Tibial nerve (tissue), 4 donors: ENCODE measurements around the gene ELOVL6. TPM values are rescaled to one million over a fixed set of nuclear protein-coding genes. Genes with fewer than 3 reads are reported as not detected.

Experiments used
- DNase-seq, 2 donors: peaks; one replicate each; pipeline ENCODE4 v3.0.0-alpha.2; 2019; ENCODE audit warnings: low spot score in 2 of 2
- H3K27ac ChIP-seq, 4 donors: fragments of 200-600 bp; sonication (generic) in 3 of 4; one replicate each; pipeline ENCODE4 v1.5.1; 2017 to 2019; ENCODE audit warnings: mild to moderate bottlenecking in 1 of 4
- H3K27me3 ChIP-seq, 2 donors: fragments of 200-600 bp; sonication (generic) in 1 of 2; one replicate each; pipeline versions ENCODE4 v1.5.1 to v1.6.0; 2017 to 2019
- H3K36me3 ChIP-seq, 3 donors: fragments of 200-600 bp; sonication (generic); one replicate each; pipeline ENCODE4 v1.5.1; 2018 to 2019
- H3K4me1 ChIP-seq, 4 donors: fragments of 200-600 bp; sonication (generic) in 3 of 4; one replicate each; pipeline ENCODE4 v1.5.1; 2017 to 2019
- H3K4me3 ChIP-seq, 4 donors: fragments of 200-600 bp; sonication (generic) in 3 of 4; one replicate each; pipeline ENCODE4 v1.5.1; 2017 to 2019; ENCODE audit warnings: mild to moderate bottlenecking in 1 of 4, moderate library complexity in 1 of 4
- H3K9me3 ChIP-seq, 4 donors: fragments of 200-600 bp; sonication (generic) in 3 of 4; one replicate each; pipeline ENCODE4 v1.5.1; 2017 to 2019
- CTCF ChIP-seq, 5 experiments: fragments of 200-600 bp in 3 of 5; fragments of 450-650 bp in 2 of 5; sonication (generic) in 3 of 5; IDR thresholded peaks; one replicate each; pipeline ENCODE4 v1.5.1; 2016 to 2019; ENCODE audit warnings: antibody characterized with exemption in 5 of 5, mild to moderate bottlenecking in 3 of 5, moderate library complexity in 2 of 5
- EP300 ChIP-seq, 2 donors: sonication (generic); formaldehyde crosslinking; IDR thresholded peaks; one replicate each; pipeline ENCODE4 v1.6.1; 2017; ENCODE audit warnings: antibody characterized with exemption in 2 of 2, mild to moderate bottlenecking in 1 of 2
- POLR2A ChIP-seq, 2 donors: fragments of 450-650 bp; IDR thresholded peaks; one replicate each; pipeline ENCODE4 v1.6.1; 2017; ENCODE audit warnings: antibody characterized with exemption in 2 of 2, mild to moderate bottlenecking in 2 of 2, moderate library complexity in 2 of 2
- WGBS, 2 donors: methylation state at CpG; one replicate each; pipeline ENCODE4 v1.1.5; 2018; 5-methylcytosine and 5-hydroxymethylcytosine counted together
- total RNA-seq, 4 donors: library from RNA; depleted of rRNA; stranded (reverse); fragments of >200 nt; gene quantifications; one replicate each; pipeline ENCODE4 v1.1.0, GENCODE V29; 2016

ELOVL6 gene
- total RNA-seq, 4 donors from 2014 or later: 3.1 to 8.4 (median 5.4) TPM

GRCh38 chr4:110106931-110107296 is 91.5 kb downstream of the ELOVL6 start:
- WGBS, 2 donors: 27 to 33% methylated on average over 1 of the region's 1 CpG
- Histone ChIP-seq H3K36me3 (peaks cover 0 to 5% (median 0%) of the 10 kb centered on the region in 3 donors), H3K27me3 (no peaks in the 10 kb centered on the region), H3K9me3 (no peaks in the 10 kb centered on the region), H3K4me3 (no peak overlapping the region), H3K27ac (no peak overlapping the region), H3K4me1 (no peaks in the 10 kb centered on the region)
- DNase-seq: no peak
- TF ChIP-seq POLR2A (IDR thresholded peaks at IDR 0.05): no peak
- no peak for TF ChIP-seq EP300 (IDR thresholded peaks at IDR 0.05)
- TF ChIP-seq CTCF (IDR thresholded peaks at IDR 0.05): no peak

- 77 to 81% methylated on average over 2 of the region's 2 CpGs for WGBS, 2 donors
Measured at GRCh38 chr4:110104661-110105060, 93.8 kb downstream of the ELOVL6 start.

GRCh38 chr4:110099638-110100037 is 98.8 kb downstream of the ELOVL6 start:
- no peak overlapping the region for H3K27ac ChIP-seq
- TF ChIP-seq CTCF (IDR thresholded peaks at IDR 0.05) (no peak), EP300 (IDR thresholded peaks at IDR 0.05) (no peak), POLR2A (IDR thresholded peaks at IDR 0.05) (no peak)
- H3K4me3 ChIP-seq: no peak overlapping the region
- no peak for DNase-seq
- no peaks in the 10 kb centered on the region for H3K27me3 ChIP-seq
- H3K36me3 ChIP-seq: peaks cover 0 to 3% (median 0%) of the 10 kb centered on the region in 3 donors
- H3K4me1 ChIP-seq: no peaks in the 10 kb centered on the region
- H3K9me3 ChIP-seq: no peaks in the 10 kb centered on the region

More at GRCh38 chr4:110104661-110105060, 93.8 kb downstream of the ELOVL6 start:
- Histone ChIP-seq H3K27me3 (no peaks in the 10 kb centered on the region), H3K4me3 (no peak overlapping the region), H3K27ac (no peak overlapping the region), H3K4me1 (no peaks in the 10 kb centered on the region), H3K36me3 (peaks cover 0 to 5% (median 0%) of the 10 kb centered on the region in 3 donors), H3K9me3 (no peaks in the 10 kb centered on the region)
- no peak for DNase-seq
- TF ChIP-seq CTCF (IDR thresholded peaks at IDR 0.05): no peak
- TF ChIP-seq POLR2A (IDR thresholded peaks at IDR 0.05): no peak
- TF ChIP-seq EP300 (IDR thresholded peaks at IDR 0.05): no peak

GRCh38 chr4:110096405-110096804 is 102.0 kb downstream of the ELOVL6 start:
- Histone ChIP-seq H3K4me1 (no peaks in the 10 kb centered on the region), H3K4me3 (no peak overlapping the region), H3K36me3 (no peaks in the 10 kb centered on the region), H3K27ac (no peak overlapping the region), H3K9me3 (no peaks in the 10 kb centered on the region), H3K27me3 (no peaks in the 10 kb centered on the region)
- TF ChIP-seq POLR2A (IDR thresholded peaks at IDR 0.05): no peak
- no peak for TF ChIP-seq EP300 (IDR thresholded peaks at IDR 0.05)
- no peak for TF ChIP-seq CTCF (IDR thresholded peaks at IDR 0.05)
- WGBS, 2 donors: 91 to 97% methylated on average over 1 of the region's 1 CpG
- no peak for DNase-seq

DNA sequence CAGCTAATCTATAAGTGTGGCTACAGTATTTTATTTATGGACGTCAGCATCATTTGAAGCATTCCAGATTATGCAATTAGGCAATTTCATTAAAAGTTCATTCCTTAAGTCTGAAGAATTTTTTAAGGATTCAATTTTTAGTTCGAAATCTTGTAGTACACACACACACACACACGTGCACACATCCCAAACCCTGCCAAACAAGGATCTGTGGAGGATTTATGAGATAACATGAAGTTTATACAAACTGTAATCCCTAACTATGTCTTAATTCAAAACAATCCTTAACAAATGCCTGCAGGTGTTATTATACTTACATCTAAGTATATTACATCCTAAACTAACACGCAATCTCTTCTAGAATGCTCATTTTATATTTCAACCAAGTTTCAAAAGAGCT is 105.8 kb downstream of the ELOVL6 start:
- Histone ChIP-seq H3K27ac (no peak overlapping the region), H3K4me1 (peaks cover 0 to 9% (median 0%) of the 10 kb centered on the region in 4 donors)
- WGBS, 2 donors: 85 to 97% methylated on average over 4 of the region's 4 CpGs

More for the DNA sequence above, 105.8 kb downstream of the ELOVL6 start:
- Histone ChIP-seq H3K9me3 (no peaks in the 10 kb centered on the region), H3K27me3 (no peaks in the 10 kb centered on the region), H3K4me3 (no peak overlapping the region), H3K36me3 (no peaks in the 10 kb centered on the region)
- DNase-seq: no peak
- no peak for TF ChIP-seq EP300 (IDR thresholded peaks at IDR 0.05)
- TF ChIP-seq CTCF (IDR thresholded peaks at IDR 0.05): no peak
- no peak for TF ChIP-seq POLR2A (IDR thresholded peaks at IDR 0.05)
